ENCODE results near the gene C4B. TPM values are rescaled to one million over a fixed set of nuclear protein-coding genes. Genes with fewer than 3 reads are reported as not detected.

Gene C4B
- total RNA-seq, 1 experiment from 2014 or later = 2.7 TPM

- Histone ChIP-seq H3K23me2 (ENCODE audit: insufficient read length, low read depth, low read length, poor library complexity, severe bottlenecking) (no peaks in the 10 kb centered on the region), H4K91ac (ENCODE audit: insufficient read length, low read depth, low read length) (no peak overlapping the region), H3K9ac (ENCODE audit: extremely low read depth, insufficient read length, low read length) (no peak overlapping the region), H2AFZ (ENCODE audit: low read length) (no peak overlapping the region), H3K27ac (ENCODE audit: insufficient read length, low read depth, low read length) (no peak overlapping the region), H2AK5ac (ENCODE audit: insufficient read length, low read length) (no peak overlapping the region), H4K20me1 (ENCODE audit: control insufficient read depth, insufficient read depth, insufficient read length) (no peaks in the 10 kb centered on the region), H3T11ph (ENCODE audit: low read length) (no peak overlapping the region), H2BK15ac (ENCODE audit: low read depth, low read length) (no peak overlapping the region), H2BK5ac (ENCODE audit: insufficient read length, low read length) (no peak overlapping the region), H3K14ac (ENCODE audit: insufficient read depth, low read length) (no peak overlapping the region; the same call in 1 of the 2 replicates), H3K4ac (ENCODE audit: low read depth, low read length) (no peak overlapping the region), H3K4me1 (ENCODE audit: insufficient read depth, low read length) (no peaks in the 10 kb centered on the region), H3K27me3 (ENCODE audit: insufficient read depth, low read length) (no peaks in the 10 kb centered on the region), H2BK120ac (ENCODE audit: low read depth, low read length, poor library complexity, severe bottlenecking) (no peak overlapping the region), H2BK12ac (ENCODE audit: insufficient read length, low read depth, low read length) (no peak overlapping the region), H3K56ac (ENCODE audit: insufficient read length, low read depth, low read length) (no peak overlapping the region), H3K79me2 (ENCODE audit: insufficient read depth, low read length) (no peaks in the 10 kb centered on the region), H3K4me2 (ENCODE audit: insufficient read depth, insufficient read length, low read length) (no peak overlapping the region), H3K79me1 (ENCODE audit: insufficient read depth, low read depth, low read length, poor library complexity, severe bottlenecking) (no peaks in the 10 kb centered on the region), H4K5ac (ENCODE audit: insufficient read length, low read depth, low read length) (no peak overlapping the region), H3K23ac (ENCODE audit: insufficient read length, low read depth, low read length) (no peak overlapping the region), H2BK20ac (ENCODE audit: low read depth, low read length, poor library complexity, severe bottlenecking) (no peak overlapping the region), H3K9me3 (ENCODE audit: control insufficient read depth, low read depth, low read length) (no peaks in the 10 kb centered on the region), H4K8ac (replicated peaks; ENCODE audit: insufficient read length, low read depth, low read length) (no peak overlapping the region), H3K18ac (ENCODE audit: insufficient read length, low read depth, low read length) (no peak overlapping the region)
- peak overlapping the region in 2 of 3 experiments; percentile 13 to 78; a peak in 3 of 7 replicates for H3K27ac Mint-ChIP-seq
- H3K36me3 Mint-ChIP-seq (ENCODE audit: insufficient read depth in 1 of 3, low read depth in 3 of 3) = no peaks in the 10 kb centered on the region; a peak in 1 of 7 replicates
- H3K4me3 Mint-ChIP-seq = no peak overlapping the region
- DNase-seq = no peak
- no peaks in the 10 kb centered on the region for H3K9me3 Mint-ChIP-seq
- peaks cover 19 to 25% of the 10 kb centered on the region in 2 experiments for H3K4me1 Mint-ChIP-seq
- TF ChIP-seq CTCF (conservative IDR thresholded peaks at IDR 0.05) = no peak
- H3K27me3 Mint-ChIP-seq (ENCODE audit: low read depth) = peaks cover 2% of the 10 kb centered on the region
- WGBS (ENCODE audit: extremely low coverage, insufficient read length, low lambda C conversion rate) = no CpG with 5 or more reads among the region's 3 CpGs
These were observed 61.2 kb downstream of the C4B start for GRCh38 chr6:32075781-32076180.
